Central memory CD8-positive, alpha-beta T cell (primary cell): Measurements from ENCODE around the gene ASB1.
"Not testable (repeated sequence)": the region's sequence is repeated elsewhere in the genome, so short reads cannot be mapped to it uniquely, and the experiment has no call there.

Experiments
- ATAC-seq: fragments of 150-1000 bp; cut with Tn5 transposase; replicated peaks from 2 replicates; pipeline ENCODE4 v1.10.0; 2022; ENCODE audit warnings: mild to moderate bottlenecking, moderate FRiP score, moderate number of reproducible peaks; ENCODE audit not compliant: poor library complexity, severe bottlenecking; ENCODE audit errors: extremely low read depth
- DNase-seq, 2 donors: peaks; one replicate each; pipeline ENCODE4 v3.0.0; 2021; ENCODE audit warnings: low spot score in 2 of 2
- H3K27ac Mint-ChIP-seq: one replicate; pipeline ENCODE4 v1.8.0; 2022; ENCODE audit warnings: low read depth, mild to moderate bottlenecking, moderate library complexity, mixed read lengths
- H3K27me3 Mint-ChIP-seq: one replicate; pipeline ENCODE4 v1.8.0; 2022; ENCODE audit warnings: mixed read lengths
- H3K36me3 Mint-ChIP-seq: one replicate; pipeline ENCODE4 v1.8.0; 2022; ENCODE audit warnings: mild to moderate bottlenecking, moderate library complexity, mixed read lengths; ENCODE audit not compliant: insufficient read depth
- H3K4me1 Mint-ChIP-seq: one replicate; pipeline ENCODE4 v1.8.0; 2022; ENCODE audit warnings: mixed read lengths
- H3K4me3 Mint-ChIP-seq: one replicate; pipeline ENCODE4 v1.8.0; 2022; ENCODE audit warnings: mild to moderate bottlenecking, moderate library complexity, mixed read lengths
- H3K9me3 Mint-ChIP-seq: one replicate; pipeline ENCODE4 v1.8.0; 2022; ENCODE audit warnings: mixed read lengths

ASB1 gene

DNA sequence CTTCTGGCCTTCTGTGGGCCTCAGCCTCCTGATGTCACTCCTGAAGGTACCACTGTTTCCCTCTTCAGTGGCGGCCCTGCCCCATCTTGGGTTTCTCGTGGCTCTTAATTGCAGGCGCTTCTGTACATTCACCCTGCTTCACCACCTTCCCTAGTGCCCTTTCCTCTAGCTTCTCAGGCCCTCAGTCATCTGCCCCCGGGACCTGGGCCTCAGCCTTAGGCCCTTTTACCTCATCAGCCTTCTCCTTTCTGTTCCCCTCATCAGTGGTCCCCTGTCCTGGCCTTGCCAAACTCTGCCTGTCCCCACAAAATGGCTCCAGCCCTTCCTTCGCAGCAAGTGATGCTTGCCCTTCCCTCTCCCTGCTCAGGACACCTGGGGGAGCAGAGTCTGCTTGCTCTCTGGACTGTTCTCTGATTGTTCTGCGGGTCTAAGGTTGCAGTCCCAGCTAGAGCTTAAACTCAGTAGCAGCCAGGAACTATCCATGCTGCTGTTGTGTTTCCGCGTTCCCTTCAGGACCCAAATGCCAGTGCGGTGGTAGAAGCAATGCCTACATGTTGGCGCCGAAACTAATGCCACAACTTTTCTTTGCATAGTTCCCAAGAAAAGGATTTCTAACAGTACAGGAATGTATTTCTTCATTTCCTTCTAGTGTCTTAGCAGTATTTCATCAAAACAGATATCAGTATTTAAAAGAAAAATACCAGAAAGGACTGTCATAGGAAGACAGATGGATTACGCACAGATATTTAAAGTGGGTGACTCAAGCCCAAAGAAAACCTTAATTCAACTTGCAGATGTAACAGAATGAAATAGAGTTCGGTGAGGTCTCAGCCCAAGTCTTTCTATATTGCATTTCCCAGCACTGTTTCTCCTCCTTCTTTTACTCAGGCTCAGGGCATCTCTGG lies 7.5 kb downstream of the ASB1 start:
- no peak for ATAC-seq
- Mint-ChIP-seq H3K9me3 (no peaks in the 10 kb centered on the region), H3K4me1 (peaks cover 86% of the 10 kb centered on the region), H3K36me3 (peaks cover 44% of the 10 kb centered on the region), H3K4me3 (no peak overlapping the region), H3K27ac (peak overlapping the region; percentile 87), H3K27me3 (no peaks in the 10 kb centered on the region)
- no peak for DNase-seq

DNA sequence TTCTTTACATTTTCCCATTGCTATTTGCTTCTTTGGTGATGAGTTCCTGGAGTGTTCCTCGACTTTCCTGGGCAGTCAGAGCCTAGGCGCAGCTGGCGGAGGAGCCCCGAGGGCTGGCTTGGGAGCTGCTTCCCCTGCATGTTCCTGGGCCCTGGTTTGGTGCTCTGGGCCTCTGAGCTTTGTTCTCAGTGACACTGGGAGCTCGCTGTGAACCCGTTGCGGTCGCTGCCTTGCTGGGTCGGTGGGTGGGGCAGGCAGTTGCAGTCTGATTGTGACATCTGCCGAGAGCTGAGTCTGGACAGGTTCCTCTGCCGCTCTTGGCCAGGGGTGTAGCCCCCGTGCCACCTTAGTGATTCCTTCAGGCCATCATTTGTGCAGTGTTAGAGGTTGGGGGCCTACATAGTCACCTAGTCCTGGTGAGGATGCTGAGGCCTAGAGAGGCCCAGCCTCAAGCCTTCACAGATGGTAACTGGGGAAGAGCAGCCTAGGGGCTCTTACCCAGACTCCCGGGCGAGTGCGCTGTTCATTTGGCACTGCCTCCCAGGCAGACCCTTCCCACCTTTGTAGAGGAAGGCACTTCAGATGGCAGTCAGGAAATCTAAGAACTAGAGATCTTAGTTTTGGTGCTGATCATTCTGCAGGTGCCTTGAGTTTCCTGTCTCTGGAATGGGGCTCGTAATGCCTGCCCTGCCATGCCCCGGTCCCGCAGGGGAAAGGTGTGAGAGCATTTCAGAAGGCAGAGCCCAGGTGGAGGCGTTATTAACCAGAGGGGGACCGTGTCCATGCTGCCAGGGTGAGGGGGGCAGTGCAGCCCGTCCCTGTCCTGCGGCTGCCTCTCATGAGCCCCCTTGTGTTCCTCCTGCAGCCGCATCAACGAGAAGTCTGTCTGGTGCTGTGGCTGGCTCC lies 8.4 kb downstream of the ASB1 start:
- Mint-ChIP-seq H3K36me3 (peaks cover 43% of the 10 kb centered on the region), H3K4me3 (no peak overlapping the region), H3K27me3 (no peaks in the 10 kb centered on the region), H3K9me3 (no peaks in the 10 kb centered on the region), H3K27ac (no peak overlapping the region), H3K4me1 (peaks cover 87% of the 10 kb centered on the region)
- no peak for ATAC-seq
- no peak for DNase-seq

DNA sequence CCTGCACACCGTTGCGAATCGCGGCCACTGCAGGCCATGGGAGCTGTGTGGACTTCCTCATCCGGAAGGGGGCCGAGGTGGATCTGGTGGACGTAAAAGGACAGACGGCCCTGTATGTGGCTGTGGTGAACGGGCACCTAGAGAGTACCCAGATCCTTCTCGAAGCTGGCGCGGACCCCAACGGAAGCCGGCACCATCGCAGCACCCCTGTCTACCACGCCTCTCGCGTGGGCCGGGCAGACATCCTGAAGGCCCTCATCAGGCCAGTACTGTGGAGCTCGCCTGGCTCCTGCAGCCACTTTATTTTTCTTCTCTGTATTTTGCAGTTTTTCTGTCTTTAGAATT lies 9.0 kb downstream of the ASB1 start:
- no peaks in the 10 kb centered on the region for H3K27me3 Mint-ChIP-seq
- H3K9me3 Mint-ChIP-seq: no peaks in the 10 kb centered on the region
- peak overlapping the region; percentile 33 for H3K27ac Mint-ChIP-seq
- peaks cover 47% of the 10 kb centered on the region for H3K36me3 Mint-ChIP-seq
- peaks cover 87% of the 10 kb centered on the region for H3K4me1 Mint-ChIP-seq
- no peak for ATAC-seq
- no peak for DNase-seq
- H3K4me3 Mint-ChIP-seq: no peak overlapping the region

DNA sequence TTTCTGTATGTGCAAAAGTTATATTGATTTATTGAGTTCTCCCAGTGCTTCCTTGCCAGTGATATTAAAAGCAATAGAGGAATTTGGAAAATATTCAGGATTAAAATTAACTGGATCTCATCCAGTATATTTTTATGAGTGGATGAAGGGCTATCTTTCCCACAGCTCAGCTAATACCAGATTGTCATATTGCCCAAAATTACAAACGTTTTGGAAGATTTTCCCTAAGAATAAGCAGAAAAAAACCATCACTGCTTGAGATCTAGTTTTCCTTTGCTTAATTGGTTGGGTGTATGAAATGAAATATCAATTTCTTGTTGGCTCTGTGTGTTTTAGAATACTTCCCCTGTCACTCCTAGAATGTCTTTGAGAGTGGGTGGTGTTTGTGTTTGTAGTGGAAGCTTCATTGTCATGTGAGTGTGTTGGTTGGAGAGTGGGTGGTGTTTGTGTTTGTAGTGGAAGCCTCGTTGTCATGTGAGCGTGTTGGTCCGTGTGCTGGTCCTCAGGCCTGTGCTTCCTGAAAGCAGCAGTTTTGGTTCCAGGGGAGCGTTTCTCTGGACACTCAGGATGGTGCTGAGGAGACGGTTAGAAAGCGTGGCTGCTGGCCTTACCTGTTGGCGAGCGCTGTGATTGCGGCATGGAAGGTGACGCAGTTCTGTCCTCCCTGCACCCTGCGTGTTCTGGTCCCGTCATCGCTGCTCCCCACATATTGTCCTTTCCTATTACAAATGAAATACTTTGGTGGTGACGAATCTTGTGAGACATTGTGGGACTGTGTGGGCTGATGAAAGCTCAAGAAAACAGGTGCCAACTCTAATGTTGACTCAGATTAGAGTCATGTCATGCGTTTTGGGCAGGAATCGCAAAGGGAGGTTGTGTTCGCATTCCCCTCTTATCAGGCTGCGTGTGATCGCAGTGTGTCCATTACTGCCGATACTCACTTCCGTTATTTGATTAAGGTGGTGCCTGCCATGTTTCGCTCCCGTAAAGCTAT lies 12.4 kb downstream of the ASB1 start:
- Mint-ChIP-seq H3K9me3 (no peaks in the 10 kb centered on the region), H3K27me3 (no peaks in the 10 kb centered on the region), H3K27ac (peak overlapping the region; percentile 68), H3K36me3 (peaks cover 39% of the 10 kb centered on the region), H3K4me3 (peak overlapping the region; percentile 52), H3K4me1 (peaks cover 83% of the 10 kb centered on the region)
- ATAC-seq: peak; percentile 82
- no peak for DNase-seq

DNA sequence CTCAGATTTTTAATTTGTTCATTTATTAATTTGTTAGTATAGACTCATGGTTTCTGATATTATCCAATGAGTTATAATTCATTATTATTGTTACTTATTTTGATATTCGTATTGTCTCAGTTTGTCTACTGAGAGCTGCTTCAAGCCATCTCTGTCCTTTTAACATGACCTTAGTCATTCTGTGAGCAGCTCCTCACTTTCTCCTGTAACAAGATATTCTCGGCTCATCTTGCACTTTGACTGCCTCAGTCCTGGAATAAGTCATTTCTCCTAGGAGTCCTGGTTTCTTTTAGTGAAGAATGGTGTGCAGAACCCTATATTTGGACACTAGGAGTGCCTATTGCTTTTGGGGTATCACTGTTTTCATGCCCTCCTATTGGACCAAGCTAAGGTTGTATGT lies 13.2 kb downstream of the ASB1 start:
- Mint-ChIP-seq H3K36me3 (peaks cover 42% of the 10 kb centered on the region), H3K4me1 (peaks cover 81% of the 10 kb centered on the region), H3K9me3 (no peaks in the 10 kb centered on the region), H3K4me3 (peak overlapping the region; percentile 52), H3K27me3 (no peaks in the 10 kb centered on the region), H3K27ac (peak overlapping the region; percentile 68)
- no peak for ATAC-seq
- DNase-seq: no peak

DNA sequence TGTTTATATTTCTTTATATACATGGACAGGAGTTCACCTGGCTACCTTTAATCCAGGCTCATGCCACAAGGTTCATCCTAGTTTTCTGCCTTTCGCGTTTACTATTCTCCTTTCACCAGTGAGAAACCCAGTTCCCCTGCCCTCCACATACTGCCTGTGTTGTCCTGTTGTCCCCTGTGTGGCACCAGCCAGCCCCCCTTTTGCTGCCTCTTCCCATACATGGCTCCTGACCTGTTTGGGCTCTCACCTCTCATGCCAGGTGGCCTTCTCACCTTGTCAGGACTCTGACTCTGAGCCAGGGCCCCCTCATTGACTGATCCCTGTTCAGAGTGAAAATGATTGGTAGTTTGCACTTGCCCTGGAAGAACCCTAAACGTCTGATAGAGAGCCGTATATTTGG lies 13.6 kb downstream of the ASB1 start:
- no peaks in the 10 kb centered on the region for H3K9me3 Mint-ChIP-seq
- no peaks in the 10 kb centered on the region for H3K27me3 Mint-ChIP-seq
- peaks cover 81% of the 10 kb centered on the region for H3K4me1 Mint-ChIP-seq
- peak overlapping the region; percentile 68 for H3K27ac Mint-ChIP-seq
- DNase-seq (no peak), ATAC-seq (no peak)
- H3K36me3 Mint-ChIP-seq: peaks cover 44% of the 10 kb centered on the region
- H3K4me3 Mint-ChIP-seq: peak overlapping the region; percentile 52

DNA sequence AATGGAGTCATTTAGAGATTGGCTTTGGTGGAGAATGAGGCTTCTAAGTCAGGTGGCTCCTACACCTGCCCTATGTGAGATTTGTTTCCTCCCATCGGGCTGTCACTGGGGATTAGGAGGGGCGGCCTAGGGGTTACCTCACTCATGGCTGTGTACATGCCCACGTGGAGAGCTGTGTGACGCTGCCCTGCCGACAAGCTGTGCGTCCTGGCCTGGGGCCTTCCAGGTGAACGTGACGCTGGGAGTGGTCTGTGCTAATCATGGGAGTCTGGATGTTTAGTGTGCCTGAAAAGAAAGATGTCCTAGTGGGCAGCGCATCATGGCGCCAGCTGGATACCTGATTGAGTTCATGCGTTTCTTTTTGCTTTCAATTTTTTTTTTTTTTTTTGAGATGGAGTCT lies 14.0 kb downstream of the ASB1 start:
- DNase-seq (no peak), ATAC-seq (no peak)
- no peaks in the 10 kb centered on the region for H3K9me3 Mint-ChIP-seq
- H3K27ac Mint-ChIP-seq: peak overlapping the region; percentile 68
- peaks cover 77% of the 10 kb centered on the region for H3K4me1 Mint-ChIP-seq
- peak overlapping the region; percentile 52 for H3K4me3 Mint-ChIP-seq
- no peaks in the 10 kb centered on the region for H3K27me3 Mint-ChIP-seq
- peaks cover 48% of the 10 kb centered on the region for H3K36me3 Mint-ChIP-seq

DNA sequence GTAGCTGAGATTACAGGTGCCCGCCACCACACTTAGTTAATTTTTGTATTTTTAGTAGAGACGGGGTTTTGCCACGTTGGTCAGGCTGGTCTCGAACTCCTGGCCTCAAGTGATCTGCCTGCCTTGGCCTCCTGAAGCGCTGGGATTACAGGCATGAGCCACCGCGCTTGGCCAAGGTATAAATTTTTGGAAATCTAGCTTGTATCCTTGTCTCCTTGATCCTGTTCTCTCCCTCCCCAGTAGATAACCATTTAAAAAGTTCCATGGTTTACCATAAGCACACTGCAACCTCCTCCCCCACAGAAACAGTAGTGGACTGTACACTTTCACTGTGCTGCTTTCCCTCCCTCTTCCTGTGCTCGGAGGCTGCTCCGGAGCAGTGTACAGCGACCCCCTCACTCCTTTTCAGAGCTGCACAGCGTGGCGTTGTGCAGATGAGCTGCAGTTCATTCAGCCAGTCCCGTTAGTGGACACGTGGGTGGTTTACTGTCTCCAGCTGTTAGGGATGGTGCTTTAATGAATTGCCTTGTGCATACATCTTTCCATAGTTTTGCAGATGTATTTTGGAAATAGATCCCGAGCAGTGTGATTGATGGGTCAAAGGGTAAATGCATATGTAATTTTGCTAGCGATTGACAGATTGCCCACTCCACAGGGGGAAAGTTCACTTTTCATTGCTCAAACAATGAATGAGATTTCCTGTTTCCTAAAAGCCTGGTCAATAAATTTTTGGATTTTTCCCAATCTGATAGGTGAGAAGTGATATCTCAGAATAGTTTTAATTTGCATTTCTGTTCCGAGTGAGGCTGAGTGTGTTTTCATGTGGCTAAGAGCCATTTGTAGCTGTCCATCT lies 14.8 kb downstream of the ASB1 start:
- Mint-ChIP-seq H3K27ac (peak overlapping the region; percentile 46), H3K27me3 (no peaks in the 10 kb centered on the region), H3K4me3 (peak overlapping the region; percentile 28), H3K9me3 (no peaks in the 10 kb centered on the region), H3K36me3 (peaks cover 48% of the 10 kb centered on the region), H3K4me1 (peaks cover 70% of the 10 kb centered on the region)
- ATAC-seq: no peak
- no peak for DNase-seq

DNA sequence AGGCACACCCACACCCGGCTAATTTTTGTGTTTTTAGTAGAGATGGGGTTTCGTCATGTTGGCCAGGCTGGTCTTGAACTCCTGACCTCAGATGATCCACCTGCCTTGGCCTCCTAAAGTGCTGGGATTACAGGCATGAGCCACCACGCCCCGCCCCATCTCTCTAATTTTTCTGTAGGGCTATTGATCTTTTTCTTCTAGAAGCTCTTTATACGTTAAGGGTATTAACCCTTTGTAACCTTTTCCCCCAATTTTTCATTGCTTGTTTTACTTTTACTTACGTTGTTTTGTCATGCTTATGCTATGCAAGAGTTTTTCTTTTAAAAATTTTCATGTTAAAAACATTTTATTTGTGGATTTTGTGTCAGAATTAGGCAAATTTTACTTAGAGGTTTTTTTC lies 15.5 kb downstream of the ASB1 start:
- H3K9me3 Mint-ChIP-seq, H3K27ac Mint-ChIP-seq, ATAC-seq, DNase-seq, H3K4me3 Mint-ChIP-seq, H3K27me3 Mint-ChIP-seq: not testable (repeated sequence)
- Mint-ChIP-seq H3K36me3 (peaks cover 48% of the 10 kb centered on the region), H3K4me1 (peaks cover 68% of the 10 kb centered on the region)

DNA sequence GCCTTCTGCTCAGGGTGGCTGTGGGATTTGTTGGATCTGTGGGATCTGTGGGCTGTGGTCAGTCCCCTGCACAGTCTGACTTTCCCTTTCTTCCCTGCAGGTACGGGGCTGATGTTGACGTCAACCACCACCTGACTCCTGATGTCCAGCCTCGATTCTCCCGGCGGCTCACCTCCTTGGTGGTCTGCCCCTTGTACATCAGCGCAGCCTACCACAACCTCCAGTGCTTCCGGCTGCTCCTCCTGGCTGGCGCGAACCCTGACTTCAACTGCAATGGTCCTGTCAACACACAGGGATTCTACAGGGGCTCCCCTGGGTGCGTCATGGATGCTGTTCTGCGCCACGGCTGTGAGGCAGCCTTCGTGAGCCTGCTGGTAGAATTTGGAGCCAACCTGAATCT lies 17.5 kb downstream of the ASB1 start:
- H3K9me3 Mint-ChIP-seq: no peaks in the 10 kb centered on the region
- peaks cover 40% of the 10 kb centered on the region for H3K36me3 Mint-ChIP-seq
- no peak overlapping the region for H3K4me3 Mint-ChIP-seq
- ATAC-seq (no peak), DNase-seq (no peak)
- H3K27ac Mint-ChIP-seq: peak overlapping the region; percentile 57
- no peaks in the 10 kb centered on the region for H3K27me3 Mint-ChIP-seq
- H3K4me1 Mint-ChIP-seq: peaks cover 66% of the 10 kb centered on the region

DNA sequence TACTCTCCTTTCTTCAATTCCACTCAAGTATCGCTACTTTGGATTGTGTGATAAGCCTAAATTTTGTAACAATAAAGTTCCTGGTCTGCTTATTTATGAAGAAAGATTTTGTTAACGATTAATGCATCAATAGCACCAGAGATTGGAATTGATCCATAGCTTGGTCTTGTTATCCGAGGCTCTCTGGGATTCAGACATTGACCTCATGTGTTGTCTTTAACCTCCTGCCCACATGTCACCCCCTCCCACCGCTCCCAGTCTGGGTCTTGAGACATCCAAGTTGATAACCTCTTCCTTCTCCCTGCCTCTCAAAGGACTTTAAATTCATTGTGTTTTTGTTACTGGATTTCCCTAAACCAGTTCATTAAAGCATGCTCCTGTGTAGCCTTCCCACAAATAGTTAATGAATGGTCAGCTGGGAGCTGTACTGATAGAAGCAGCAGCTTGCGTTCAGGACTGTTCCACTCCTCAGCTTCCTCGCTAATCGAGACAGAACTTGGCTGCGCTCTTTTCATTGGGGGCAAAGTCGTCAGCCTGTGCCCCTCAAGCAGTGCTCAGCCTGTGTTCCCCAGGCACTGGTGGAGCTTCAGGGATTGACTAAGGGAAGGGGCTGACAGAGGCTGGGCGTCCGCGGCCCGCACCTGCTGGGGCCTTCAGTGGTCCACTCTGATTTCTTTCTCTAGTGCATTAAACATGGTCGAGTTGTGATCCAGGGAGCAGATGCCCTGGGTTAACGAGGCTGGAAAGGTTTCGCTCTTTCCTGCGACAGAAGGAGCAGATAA lies 18.9 kb downstream of the ASB1 start:
- Mint-ChIP-seq H3K27me3 (no peaks in the 10 kb centered on the region), H3K4me3 (no peak overlapping the region), H3K9me3 (no peaks in the 10 kb centered on the region), H3K4me1 (peaks cover 52% of the 10 kb centered on the region), H3K36me3 (peaks cover 35% of the 10 kb centered on the region), H3K27ac (no peak overlapping the region)
- no peak for ATAC-seq
- DNase-seq: no peak
